Stimulated activated CD4-positive, alpha-beta T cell treated with anti-CD3 and anti-CD28 coated beads, TNF-alpha, amount 100 ng/mL, for 1 hour (primary cell): ENCODE data around the gene LCE3A.

Experiments used
- DNase-seq, 3 donors: peaks; one replicate each; pipeline ENCODE4 v3.0.0-alpha.2; 2020; ENCODE audit warnings: low read depth in 3 of 3, low spot score in 1 of 3

Gene LCE3A

GRCh38 chr1:152577168-152577567 lies 45.7 kb downstream of the LCE3A start:
- no peak for DNase-seq
